Measurements from ENCODE around the gene A3GALT2. TPM values are rescaled to one million over a fixed set of nuclear protein-coding genes. Genes with fewer than 3 reads are reported as not detected.

The A3GALT2 gene
- polyA plus RNA-seq, 6 donors from 2014 or later: not detected

DNA sequence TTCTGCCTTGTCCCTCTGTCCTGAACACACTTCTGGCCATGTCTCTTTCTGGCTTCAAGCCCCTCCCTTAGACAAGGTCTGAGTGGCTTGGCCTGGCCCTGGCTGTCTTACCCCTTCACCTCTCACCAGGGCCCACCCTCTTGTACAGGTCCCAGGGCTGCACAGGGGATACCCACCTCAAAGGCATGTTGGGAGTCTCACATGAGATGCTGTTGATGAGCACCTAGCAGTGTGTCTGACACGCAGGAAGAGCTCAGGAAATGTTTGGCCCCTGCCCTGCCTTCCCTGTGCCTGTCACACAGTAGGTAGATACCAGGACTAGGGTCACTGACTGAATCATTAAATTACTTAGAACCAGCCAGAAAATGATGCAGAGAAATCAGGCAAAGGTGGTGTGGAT is 48.0 kb downstream of the A3GALT2 start:
- Mint-ChIP-seq H3K9me3 (no peaks in the 10 kb centered on the region), H3K4me1 (peaks cover 32 to 41% (median 35%) of the 10 kb centered on the region in 3 donors), H3K4me3 (no peak overlapping the region), H3K36me3 (peaks cover 8 to 13% of the 10 kb centered on the region in 2 donors), H3K27ac (peak overlapping the region in 2 of 6 donors; percentile 34 to 55), H3K27me3 (no peaks in the 10 kb centered on the region)
- ATAC-seq (ENCODE audit: low read depth in 2 of 2) (no peak), DNase-seq (no peak)

DNA sequence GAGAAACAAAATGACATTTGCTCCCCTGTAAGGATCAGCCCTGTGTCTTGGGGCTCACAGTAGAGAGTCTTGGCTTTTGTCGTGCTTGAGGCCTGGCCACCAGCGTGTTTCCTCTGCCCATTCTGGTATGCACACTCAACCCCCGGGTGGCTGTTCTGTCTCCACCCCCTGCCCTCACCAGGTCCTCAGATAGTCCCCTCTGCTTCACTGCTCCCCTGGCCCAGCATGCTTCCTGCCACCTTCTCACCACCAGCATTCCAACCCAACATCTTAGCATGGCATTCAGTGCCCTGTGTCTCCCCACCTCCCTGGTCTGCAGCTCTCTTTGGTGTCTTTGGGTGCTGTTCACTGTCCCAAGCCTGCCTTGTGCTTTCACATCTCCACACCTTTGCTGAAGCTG is 48.4 kb downstream of the A3GALT2 start:
- DNase-seq: no peak
- H3K36me3 Mint-ChIP-seq: peaks cover 8 to 11% of the 10 kb centered on the region in 2 donors
- no peak for ATAC-seq (ENCODE audit: low read depth in 2 of 2)
- H3K27me3 Mint-ChIP-seq: no peaks in the 10 kb centered on the region
- peak overlapping the region in 2 of 6 donors; percentile 34 to 47 for H3K27ac Mint-ChIP-seq
- H3K9me3 Mint-ChIP-seq: no peaks in the 10 kb centered on the region
- H3K4me3 Mint-ChIP-seq: no peak overlapping the region
- peaks cover 32 to 41% (median 36%) of the 10 kb centered on the region in 3 donors for H3K4me1 Mint-ChIP-seq

DNA sequence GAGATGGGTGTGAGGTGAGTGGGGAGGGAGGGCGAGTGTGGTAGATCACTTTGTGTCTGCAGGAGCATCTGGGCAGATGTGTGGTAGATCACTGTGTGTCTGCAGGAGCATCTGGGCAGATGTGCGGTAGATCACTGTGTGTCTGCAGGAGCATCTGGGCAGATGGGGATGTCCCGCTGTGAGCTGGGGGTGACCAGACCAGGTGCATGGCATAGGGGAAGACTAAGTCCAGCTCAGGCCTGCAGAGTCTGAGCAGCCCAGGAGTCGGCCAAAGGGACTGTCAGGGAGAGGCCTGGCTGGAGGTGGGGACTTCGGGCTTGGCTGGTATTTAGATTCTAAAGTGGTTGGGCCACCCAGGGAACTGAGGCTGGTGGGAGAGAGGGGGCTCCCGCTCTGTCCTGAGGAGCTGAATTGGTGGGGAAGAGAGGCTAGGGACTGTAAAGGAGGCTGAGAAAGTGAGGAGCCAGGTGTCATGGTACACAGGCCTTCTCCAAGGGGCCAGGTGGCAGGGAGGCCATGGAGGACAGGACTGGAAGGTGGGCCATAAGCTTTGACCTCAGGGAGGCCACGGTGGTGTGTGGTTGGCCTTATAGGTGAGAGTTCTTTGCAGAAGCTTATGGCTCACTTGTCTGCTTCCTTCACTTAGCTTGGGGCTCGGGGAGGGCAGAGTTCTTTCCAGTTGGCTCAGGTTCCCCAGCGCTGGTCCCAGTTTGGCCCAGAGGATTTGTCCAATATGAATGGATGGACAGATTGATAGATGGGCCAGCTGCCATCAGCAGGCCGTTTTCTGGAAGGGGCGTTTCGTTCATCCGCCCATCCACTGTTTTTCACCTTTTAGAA is 49.0 kb downstream of the A3GALT2 start:
- DNase-seq (no peak), ATAC-seq (ENCODE audit: low read depth in 2 of 2) (no peak)
- H3K27me3 Mint-ChIP-seq: no peaks in the 10 kb centered on the region
- H3K4me3 Mint-ChIP-seq: no peak overlapping the region
- H3K27ac Mint-ChIP-seq: peak overlapping the region in 5 of 6 donors; percentile 21 to 73 (median 34)
- peaks cover 3 to 5% of the 10 kb centered on the region in 2 donors for H3K36me3 Mint-ChIP-seq
- peaks cover 35 to 41% (median 41%) of the 10 kb centered on the region in 3 donors for H3K4me1 Mint-ChIP-seq
- no peaks in the 10 kb centered on the region for H3K9me3 Mint-ChIP-seq

DNA sequence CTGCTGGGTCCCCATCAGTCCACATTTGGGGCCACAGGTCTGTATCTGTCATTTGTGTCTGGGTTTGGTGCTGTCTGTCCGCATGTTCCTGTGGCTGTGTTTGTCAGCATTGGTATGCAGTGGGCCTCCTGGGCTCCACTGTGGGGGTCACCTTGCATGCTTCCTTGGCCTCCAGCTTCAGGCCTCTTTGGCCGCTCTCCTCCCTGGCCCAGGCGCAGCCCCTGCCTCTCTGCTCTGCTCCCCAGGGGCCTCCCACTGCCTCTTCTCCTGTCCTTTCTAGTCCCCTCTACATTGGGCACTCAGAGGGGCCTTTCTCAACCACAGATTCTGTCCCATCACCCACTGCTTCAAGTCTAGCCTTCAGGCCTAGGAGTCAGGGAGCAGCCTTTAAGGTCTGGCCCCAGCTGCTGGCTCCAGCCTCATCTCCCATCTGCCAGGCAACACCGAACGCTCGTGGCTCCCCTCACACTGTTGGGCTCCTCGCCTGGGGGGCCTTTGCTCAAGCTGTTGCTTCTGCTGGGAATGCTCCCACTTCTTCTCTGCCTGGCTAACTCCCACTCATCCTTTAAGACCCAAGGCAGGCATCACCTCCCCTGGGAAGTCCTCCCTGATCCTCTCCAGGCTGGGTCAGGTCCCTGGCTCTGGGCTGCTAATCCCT is 50.0 kb downstream of the A3GALT2 start:
- H3K4me3 Mint-ChIP-seq: no peak overlapping the region
- H3K27me3 Mint-ChIP-seq: no peaks in the 10 kb centered on the region
- no peaks in the 10 kb centered on the region for H3K9me3 Mint-ChIP-seq
- peaks cover 35 to 46% (median 45%) of the 10 kb centered on the region in 3 donors for H3K4me1 Mint-ChIP-seq
- H3K27ac Mint-ChIP-seq: peak overlapping the region in 2 of 6 donors; percentile 48 to 61
- no peaks in the 10 kb centered on the region for H3K36me3 Mint-ChIP-seq
- no peak for ATAC-seq (ENCODE audit: low read depth in 2 of 2)
- no peak for DNase-seq

DNA sequence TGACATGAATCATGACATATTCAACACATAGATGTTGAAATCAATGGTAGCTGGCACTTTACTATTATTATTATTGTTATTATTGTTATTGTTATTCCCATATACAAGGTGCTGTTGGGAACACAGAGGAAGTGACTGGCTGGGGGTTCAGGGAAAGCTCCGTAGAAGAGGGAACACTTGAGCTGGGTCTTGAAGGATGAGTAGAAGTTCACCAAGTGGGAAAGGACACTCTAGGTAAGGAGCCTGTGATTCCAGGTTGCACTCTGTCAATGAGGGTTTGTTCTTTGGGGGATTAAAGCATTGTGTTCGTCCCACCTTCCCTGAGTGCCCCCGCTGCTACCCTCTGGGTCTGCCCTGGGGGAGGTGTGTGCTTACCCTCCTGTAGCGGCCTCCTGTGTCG is 50.5 kb downstream of the A3GALT2 start:
- no peak overlapping the region for H3K27ac Mint-ChIP-seq
- no peak overlapping the region for H3K4me3 Mint-ChIP-seq
- no peaks in the 10 kb centered on the region for H3K27me3 Mint-ChIP-seq
- H3K9me3 Mint-ChIP-seq: no peaks in the 10 kb centered on the region
- peaks cover 35 to 49% (median 49%) of the 10 kb centered on the region in 3 donors for H3K4me1 Mint-ChIP-seq
- H3K36me3 Mint-ChIP-seq: no peaks in the 10 kb centered on the region
- no peak for ATAC-seq (ENCODE audit: low read depth in 2 of 2)
- DNase-seq: no peak

DNA sequence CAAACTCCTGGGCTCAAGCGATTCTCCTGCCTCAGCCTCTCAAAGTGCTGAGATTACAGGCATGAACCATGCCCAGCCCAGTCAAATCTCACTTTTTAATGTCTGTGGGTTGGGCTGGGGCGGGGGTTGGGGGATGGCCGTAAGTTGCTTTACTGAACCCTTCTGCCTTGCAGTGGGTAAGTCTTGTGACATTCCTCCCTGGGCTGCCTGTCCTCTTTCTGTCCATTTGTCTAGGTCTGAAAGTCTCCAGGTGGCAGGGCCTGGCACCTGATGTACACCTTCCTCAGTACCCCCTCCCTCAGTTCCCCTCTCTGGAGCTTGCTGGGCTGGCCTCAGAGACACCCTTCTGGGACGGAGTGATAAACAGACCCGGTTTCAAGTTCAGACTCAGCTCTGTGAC is 51.3 kb downstream of the A3GALT2 start:
- H3K4me3 Mint-ChIP-seq: no peak overlapping the region
- no peak overlapping the region for H3K27ac Mint-ChIP-seq
- H3K36me3 Mint-ChIP-seq: no peaks in the 10 kb centered on the region
- H3K4me1 Mint-ChIP-seq: peaks cover 35 to 49% (median 48%) of the 10 kb centered on the region in 3 donors
- ATAC-seq (ENCODE audit: low read depth in 2 of 2): no peak
- no peaks in the 10 kb centered on the region for H3K9me3 Mint-ChIP-seq
- H3K27me3 Mint-ChIP-seq: no peaks in the 10 kb centered on the region
- no peak for DNase-seq

DNA sequence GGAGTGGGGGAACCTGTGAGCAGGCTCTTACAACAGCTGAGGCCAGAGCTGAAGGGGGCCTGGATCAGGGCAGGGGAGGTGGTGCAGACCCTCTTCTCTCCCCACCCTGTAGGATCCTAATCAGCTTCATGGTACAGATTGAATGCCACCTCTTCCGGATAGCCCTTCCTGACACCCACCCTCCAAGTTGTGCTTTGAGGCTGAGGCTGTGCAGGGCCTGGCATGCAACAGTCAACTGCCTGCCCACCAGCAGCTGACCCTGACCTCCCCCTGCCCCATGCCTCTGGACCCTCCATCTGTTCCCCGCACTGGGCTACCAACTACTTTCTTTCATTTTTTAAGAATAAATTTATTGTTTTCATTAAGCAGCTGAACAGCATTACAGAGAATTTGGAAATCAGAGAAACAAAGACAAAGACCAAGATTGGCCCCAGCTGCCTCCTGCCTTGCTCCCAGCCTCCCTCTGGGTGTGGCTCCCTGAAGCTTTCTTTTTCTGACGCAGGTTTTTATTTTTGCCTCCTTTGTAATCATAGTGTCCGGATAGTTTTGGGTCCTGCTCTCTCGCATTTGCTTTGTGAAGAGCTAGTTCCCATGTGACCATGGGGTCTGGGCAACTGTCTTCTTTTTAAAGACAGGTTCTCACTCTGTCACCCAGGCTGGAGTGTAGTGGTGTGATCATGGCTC is 51.8 kb downstream of the A3GALT2 start:
- DNase-seq (no peak), ATAC-seq (ENCODE audit: low read depth in 2 of 2) (no peak)
- peaks cover 32 to 45% (median 43%) of the 10 kb centered on the region in 3 donors for H3K4me1 Mint-ChIP-seq
- H3K9me3 Mint-ChIP-seq: no peaks in the 10 kb centered on the region
- H3K27me3 Mint-ChIP-seq: no peaks in the 10 kb centered on the region
- no peak overlapping the region for H3K4me3 Mint-ChIP-seq
- no peaks in the 10 kb centered on the region for H3K36me3 Mint-ChIP-seq
- H3K27ac Mint-ChIP-seq: peak overlapping the region in 1 of 6 donors; percentile 37

DNA sequence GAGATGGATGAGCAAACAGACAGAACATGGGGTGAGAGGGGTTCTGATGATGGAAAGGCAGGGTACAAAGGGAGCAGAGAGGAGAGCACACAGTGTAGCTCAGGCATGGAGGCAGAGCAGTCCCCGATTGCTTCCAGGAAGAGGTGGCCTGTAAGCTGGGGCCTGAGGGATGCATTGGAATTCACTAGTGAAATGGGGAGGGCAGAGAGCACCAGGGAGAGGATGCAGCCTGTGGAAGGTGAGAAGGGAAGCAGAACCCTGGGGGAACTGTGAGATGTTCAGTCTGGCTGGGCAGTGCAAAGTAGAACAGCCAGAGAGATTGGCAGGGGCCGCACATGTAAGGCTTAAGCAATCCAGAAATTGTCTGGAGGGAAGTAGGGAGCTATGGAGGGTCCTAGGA is 52.4 kb downstream of the A3GALT2 start:
- Mint-ChIP-seq H3K36me3 (no peaks in the 10 kb centered on the region), H3K4me3 (no peak overlapping the region), H3K9me3 (no peaks in the 10 kb centered on the region), H3K27ac (peak overlapping the region in 3 of 6 donors; percentile 9 to 90 (median 48)), H3K4me1 (peaks cover 30 to 47% (median 44%) of the 10 kb centered on the region in 3 donors), H3K27me3 (no peaks in the 10 kb centered on the region)
- ATAC-seq (ENCODE audit: low read depth in 2 of 2) (no peak), DNase-seq (no peak)

DNA sequence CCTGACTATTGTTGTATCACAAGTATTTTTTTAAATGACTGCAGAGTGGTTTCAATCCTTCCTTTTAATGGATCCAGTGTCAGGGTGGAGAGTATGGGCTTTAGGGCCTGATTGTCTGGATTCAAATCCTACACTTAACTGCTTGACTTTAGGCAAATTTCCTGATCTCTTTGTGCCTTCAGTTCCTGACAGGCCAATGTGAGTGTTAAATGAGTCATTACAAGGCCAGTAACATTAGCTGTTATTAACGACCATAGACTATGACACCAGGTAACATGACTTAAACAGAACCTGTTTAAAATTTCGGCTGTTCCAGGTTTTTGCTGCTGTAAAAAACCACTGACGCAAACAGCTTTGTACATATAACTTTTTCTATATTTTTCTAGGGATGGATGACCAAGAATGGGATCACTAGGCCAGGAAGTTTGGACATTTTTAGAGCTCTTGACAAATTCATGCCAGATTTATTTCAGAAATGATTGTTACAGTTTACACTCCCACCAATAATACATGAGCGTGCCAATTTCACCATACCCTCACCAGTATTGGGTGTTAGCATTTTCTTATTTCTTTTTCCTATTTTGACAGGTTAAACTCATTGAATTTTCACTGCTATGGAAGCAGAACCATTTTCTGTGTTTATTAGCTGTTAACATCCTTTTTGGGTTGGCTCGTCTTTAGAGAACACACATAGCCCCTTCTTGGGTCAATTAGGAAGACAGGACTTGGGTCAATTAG is 53.3 kb downstream of the A3GALT2 start:
- Mint-ChIP-seq H3K36me3 (no peaks in the 10 kb centered on the region), H3K27ac (peak overlapping the region in 1 of 6 donors; percentile 48), H3K4me3 (no peak overlapping the region), H3K4me1 (peaks cover 31 to 45% (median 42%) of the 10 kb centered on the region in 3 donors), H3K9me3 (no peaks in the 10 kb centered on the region), H3K27me3 (no peaks in the 10 kb centered on the region)
- no peak for DNase-seq
- ATAC-seq (ENCODE audit: low read depth in 2 of 2): no peak

DNA sequence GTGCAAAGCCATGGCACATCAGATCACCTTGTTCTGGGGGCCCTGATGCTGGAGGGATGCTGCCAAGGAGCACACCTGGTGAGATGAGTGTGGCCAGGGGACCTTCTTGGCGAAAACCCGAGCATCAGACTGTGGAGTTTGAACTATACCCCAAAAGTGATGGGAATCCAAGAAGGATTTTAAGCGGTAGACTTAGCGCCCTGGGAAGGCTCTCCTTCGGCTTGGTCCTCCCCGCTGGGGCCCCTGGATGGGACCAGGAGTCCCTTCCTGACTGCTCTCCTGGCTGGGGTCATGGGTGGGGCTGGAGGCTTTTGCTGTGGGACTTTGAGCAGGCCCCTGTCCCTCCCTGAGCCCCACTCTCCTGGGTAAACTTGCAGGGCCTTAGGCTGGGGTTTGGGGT is 54.1 kb downstream of the A3GALT2 start:
- Mint-ChIP-seq H3K36me3 (no peaks in the 10 kb centered on the region), H3K4me1 (peaks cover 28 to 43% (median 42%) of the 10 kb centered on the region in 3 donors), H3K27ac (peak overlapping the region in 1 of 6 donors; percentile 75), H3K9me3 (no peaks in the 10 kb centered on the region), H3K27me3 (no peaks in the 10 kb centered on the region), H3K4me3 (no peak overlapping the region)
- DNase-seq (no peak), ATAC-seq (ENCODE audit: low read depth in 2 of 2) (no peak)

DNA sequence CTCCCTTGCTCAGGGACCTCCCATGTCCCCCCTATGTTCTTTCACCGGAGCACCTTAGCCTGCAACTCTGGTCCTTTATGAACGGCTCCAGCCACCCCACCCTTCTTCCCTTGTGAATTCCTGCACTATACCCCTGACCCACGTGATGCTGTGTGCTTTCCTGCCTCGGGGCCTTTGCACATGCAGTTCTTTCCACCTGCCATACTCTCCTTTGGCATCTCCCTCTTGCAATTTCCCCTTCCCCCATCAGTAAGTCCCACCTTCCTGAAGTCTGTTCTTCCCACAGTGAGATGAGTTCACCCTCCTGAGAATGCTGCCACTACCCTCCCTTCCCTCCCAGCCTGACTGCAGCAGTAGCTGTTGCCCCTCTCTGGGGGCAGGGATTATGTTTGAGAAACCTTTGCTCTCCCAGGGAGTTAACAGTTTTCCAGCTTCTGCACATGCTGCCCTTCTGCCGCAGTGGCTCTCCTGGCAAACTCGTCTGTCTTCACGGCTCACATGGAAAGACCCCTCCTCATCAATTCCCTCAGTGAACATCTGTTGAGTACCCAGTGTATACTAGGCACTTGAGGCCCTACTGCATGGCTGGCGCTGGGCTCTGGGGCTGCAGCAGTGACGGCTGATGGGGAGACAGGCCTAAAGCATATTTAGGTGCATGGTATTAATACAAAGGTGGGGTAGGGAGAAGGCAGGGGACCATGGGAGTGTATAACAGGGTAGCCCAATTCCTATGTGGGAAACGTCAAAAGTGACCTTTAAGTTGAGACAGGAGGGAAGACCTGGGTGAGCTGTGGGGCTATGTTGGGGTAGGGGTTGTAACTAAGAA is 54.9 kb downstream of the A3GALT2 start:
- H3K27me3 Mint-ChIP-seq: no peaks in the 10 kb centered on the region

DNA sequence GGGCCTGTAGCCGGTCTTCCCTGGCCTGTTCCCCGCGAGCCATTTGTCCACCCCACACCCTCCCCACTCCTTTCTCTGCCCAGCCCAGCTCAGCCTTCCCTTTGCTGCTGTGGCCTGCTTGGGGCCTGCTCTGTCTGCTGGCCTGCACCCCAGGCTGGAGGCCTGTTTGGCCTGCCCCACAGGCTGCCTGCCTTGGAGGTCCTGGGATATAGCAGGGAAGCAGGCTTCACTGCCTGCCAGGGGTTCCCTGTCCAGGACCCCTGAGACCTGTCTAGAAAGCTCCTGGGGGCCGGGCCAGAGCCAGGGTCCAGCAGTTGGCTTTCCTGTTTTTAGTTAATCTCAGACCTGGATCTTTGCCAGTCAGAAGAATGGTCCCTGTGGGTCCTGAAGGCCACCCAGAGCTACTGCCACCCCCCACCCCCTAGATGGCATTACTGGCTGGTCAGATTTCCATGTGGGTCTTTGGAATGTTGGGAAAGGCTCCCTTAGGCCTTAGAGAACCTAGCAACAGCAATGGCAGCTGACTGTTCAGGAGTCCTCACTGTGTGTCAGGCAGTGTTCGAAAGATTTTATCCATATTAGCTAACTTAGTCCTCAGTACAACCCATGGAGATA is 56.9 kb downstream of the A3GALT2 start:
- DNase-seq (no peak), ATAC-seq (ENCODE audit: low read depth in 2 of 2) (no peak)
- Mint-ChIP-seq H3K4me1 (peaks cover 43 to 54% (median 51%) of the 10 kb centered on the region in 3 donors), H3K9me3 (peaks cover 0 to 1% (median 0%) of the 10 kb centered on the region in 7 donors), H3K4me3 (no peak overlapping the region), H3K27ac (no peak overlapping the region), H3K27me3 (no peaks in the 10 kb centered on the region), H3K36me3 (no peaks in the 10 kb centered on the region)

More for the DNA sequence above, 54.9 kb downstream of the A3GALT2 start:
- Mint-ChIP-seq H3K4me1 (peaks cover 28 to 42% (median 39%) of the 10 kb centered on the region in 3 donors), H3K36me3 (no peaks in the 10 kb centered on the region), H3K4me3 (no peak overlapping the region), H3K27ac (no peak overlapping the region), H3K9me3 (no peaks in the 10 kb centered on the region)
- ATAC-seq (ENCODE audit: low read depth in 2 of 2) (no peak), DNase-seq (no peak)
